ENCODE measurements around the gene OR10A3.

Gene OR10A3

DNA sequence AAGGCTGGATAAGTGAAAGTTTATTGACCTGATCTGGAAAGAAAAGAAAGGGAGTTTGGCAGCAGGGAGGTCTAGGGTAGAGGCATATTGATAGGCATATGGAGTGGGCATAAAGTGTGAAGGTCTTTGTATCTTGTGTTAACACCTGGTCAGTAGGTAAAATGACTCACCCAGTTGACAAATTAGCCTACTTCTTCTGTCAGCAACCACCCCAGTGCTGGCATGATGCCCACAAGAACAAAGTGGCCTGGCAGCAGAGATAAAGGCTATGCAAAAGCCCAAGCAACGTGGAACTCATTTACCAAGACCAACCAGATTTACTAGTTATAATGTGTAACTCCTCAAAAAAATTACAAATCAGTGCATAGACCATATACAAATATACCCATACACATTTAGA is 4.9 kb downstream of the OR10A3 start:
- no peak for DNase-seq (ENCODE audit: low spot score)

DNA sequence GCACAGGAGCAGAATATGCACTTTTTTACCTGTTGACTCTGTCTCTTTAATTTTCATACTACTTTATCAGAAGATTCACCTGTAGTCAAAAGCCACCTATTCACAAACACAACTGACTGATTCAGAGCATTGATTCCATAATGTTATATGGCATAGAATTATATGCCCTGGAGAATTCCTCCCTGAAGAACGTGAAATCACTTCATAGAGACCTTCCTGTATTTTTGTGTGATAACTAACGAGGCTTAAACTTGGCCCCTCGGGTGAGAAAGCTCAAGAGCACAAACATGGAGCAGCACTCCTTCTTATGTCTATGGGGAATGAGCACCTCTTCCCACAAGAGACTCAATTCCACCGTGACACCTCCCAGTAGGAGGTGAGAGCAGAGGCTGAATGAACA is 10.3 kb downstream of the OR10A3 start, which contains the start of gene OR10A6:
Gene OR10A6 (minus strand): TSS at position 101 of the 400 bp plus-strand sequence. CDS start 2,606 bp downstream, outside the sequence.
- DNase-seq (ENCODE audit: low spot score), result no peak

DNA sequence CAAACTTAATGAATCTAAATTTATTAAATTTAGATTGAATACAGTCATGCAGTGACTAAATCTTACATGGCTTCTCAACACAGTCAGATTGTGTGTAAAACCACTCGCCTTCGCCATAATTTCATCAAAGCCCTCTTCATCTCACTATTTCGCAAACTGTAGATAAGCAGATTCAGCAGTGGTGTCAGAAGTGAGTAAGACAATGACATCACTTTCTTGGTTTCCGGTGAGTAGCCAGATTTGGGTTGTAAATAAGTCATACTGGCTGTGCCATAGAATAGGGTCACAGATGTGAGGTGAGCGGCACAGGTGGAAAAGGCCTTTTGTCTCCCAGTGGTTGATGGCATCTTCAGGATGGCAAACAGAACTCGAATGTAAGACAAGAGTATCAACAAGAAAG is 13.9 kb downstream of the OR10A3 start:
- no peak for DNase-seq (ENCODE audit: low spot score)

DNA sequence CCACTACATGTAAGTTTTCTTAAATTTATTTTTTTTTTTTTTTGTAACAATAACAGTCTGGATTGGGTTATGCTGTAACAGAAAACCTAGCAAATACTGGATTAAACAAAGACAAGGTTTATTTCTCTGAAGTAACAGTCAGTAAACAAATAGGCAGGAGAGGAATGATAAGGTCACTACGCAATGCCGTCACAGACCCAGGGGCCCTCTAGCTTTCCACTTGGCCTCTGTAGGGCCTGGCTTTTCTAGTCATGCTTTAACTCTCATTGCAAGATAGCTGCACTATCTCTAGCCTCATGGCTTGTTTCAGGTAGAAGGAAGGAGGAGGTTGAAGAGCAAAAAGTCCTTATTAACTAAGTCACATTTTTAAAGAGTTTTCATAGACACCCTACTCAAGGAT is 17.0 kb downstream of the OR10A3 start:
- no peak for DNase-seq (ENCODE audit: low spot score)

DNA sequence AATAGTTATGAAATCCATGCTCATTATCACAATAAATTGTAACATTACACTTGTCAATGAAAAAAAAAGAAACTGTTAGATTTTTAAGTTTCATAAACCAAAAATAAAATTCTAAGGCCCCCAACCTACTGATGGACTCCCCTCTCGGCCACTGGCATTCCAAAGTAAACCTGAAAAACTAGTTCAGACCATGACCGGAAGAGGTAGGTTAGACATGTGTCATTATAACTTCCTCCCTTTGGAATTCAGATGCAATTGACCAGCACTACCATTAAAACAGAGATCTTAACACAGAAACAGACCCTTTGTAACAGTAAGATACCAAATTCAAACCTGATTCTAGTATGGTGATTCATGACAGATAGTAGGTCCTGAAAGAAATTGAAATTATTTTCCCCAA is 23.4 kb downstream of the OR10A3 start:
- no peak for DNase-seq (ENCODE audit: low spot score)

DNA sequence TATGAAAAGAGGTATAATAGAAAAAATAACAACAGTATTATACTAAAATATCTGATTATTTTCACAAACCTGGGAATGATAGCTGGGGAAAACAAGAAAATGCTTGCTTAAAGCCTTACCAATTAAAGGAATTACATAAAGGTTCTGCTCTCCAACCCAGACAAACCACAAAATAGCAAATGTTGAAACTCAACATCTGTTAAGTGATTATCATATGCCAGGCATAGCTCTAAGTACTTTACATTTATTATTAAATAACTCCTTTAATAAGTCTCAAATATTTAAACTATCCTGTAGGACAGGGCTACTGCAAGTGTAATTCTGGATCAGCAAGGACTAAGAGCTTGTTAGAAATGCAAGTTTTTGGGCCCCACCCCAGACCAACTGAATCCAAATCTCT is 30.5 kb downstream of the OR10A3 start:
- no peak for DNase-seq (ENCODE audit: low spot score)

DNA sequence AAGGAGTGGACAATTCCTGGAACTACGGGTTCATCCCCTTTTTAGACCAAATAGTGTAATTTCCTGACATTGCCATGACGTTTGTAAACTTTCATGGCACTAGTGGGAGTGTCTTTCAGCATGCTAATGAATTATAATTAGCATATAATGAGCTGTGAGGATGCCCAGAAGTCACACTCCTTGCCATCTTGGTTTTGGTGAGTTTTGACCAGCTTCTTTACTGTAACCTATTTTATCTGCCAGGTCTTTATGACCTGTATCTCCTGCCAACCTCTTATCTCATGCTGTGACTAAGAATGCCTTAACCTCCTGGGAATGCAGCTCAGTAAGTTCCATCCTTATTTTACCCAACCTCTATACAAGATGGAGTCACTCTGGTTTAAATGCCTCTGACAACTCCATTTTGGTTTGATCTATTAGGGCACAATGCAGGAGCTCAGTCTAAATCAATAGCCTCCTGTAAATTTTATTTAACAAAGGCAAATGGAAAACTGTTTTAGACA is 31.2 kb downstream of the OR10A3 start:
- DNase-seq (ENCODE audit: low spot score), result no peak

DNA sequence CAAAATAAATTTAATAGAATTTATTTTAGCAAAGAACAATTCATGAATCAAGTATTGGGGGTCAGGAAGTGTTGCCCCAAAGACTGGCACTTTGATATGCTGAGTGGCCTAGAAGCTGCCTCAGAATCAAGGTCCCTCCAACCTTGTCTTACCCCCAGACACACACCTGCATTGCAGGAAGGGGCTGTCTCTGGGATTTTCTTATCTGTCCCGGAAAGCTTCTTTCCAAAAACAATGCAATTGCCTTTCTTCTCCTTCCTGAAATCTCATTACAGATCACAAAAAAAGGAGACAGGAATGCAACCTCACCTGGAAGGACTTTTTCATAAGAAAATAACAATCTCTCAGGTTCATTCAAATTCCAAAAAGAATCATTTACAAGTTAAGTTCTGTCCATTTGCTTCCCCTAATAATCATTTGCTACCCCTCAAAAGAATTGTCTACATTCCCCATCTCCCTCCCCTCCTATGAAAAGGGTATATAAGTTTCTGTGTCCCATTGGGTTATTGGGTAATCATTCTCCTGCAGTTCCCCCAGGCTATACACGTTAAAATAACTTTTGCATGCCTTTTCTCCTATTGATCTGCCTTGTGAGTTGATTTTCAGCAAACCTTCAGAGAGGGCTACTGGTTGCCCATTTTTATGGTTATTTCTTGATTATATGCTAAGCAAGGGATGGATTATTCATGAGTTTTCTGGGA is 31.8 kb downstream of the OR10A3 start:
- DNase-seq (ENCODE audit: low spot score), result no peak

DNA sequence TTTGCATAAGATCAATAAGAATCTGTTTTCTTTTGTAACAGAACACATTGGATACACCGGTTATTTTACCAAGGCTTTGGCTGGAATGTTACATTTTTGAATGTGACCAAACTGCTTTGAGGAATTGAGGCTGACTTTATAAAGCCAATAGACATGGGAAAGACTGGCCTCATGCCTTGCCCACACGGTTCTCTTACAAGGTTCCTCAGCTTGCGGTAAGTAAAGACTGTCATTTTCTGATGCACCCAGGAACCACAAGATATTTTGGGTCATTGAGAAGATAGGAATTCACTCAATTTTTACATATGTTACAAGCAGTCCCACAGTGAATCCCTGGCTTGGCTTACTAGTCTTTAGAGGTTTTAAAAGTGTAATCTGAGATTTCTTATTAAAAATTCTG is 34.4 kb downstream of the OR10A3 start:
- DNase-seq (ENCODE audit: low spot score), result no peak

DNA sequence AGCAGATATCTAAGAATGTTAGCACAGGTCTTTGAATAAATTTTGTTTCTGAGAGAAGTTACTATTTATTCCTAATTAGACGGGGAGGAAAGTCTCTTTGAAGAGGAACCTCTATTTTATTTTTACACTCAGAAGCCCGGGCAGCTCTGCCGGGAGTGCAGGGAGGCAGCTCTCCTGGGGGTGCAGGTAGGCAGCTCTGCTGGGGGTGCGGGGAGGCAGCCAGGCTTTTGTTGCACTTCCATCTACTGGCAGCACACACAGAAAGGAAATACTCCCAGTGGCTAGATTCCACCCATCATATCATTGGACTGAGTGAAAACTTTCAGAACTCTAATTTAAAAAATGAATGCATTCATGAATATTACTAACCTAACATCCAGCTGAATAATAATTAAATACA is 35.0 kb downstream of the OR10A3 start:
- DNase-seq (ENCODE audit: low spot score), result no peak

DNA sequence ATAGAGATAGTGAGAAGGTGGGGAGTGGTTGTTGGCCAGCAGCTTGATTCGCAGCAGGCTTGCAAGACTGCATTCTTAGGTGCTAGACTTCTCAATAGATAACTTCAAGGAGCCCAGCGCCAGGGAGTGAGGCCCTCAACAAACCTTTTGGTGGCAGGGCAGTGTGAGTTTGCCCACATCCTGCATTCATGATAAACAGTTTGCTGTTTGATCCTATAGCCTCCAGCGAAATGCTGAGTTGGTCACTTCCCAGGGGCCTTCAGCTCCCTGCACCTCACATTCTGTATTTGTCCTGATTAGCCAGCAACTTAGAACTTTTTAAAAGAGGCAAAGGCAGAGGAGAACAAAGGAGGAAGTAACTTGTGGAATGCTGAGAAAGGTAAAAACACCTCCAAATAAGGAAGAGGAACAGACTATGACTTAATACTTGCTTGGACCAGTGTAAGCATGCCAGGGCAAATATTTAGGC is 35.5 kb downstream of the OR10A3 start:
- DNase-seq (ENCODE audit: low spot score), result no peak

DNA sequence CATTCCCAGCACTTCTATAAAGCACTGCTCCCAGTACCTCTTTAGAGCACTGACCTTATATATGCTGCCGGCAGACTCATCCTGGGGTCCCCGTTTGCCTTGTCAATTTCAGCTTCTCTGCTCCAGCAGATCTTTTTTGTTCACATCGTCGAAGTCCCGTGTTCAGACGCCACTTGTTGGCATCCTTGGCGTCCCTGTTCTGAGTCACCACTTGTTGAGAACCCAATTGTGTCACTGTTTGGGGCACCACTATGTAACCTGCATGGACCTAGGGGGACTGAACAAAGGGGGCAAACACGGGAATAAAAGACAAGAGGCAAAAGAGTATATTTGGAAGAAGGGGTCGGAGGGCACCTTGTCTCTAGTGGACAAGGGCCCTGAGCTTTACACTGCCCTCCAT is 36.0 kb downstream of the OR10A3 start:
- no peak for DNase-seq (ENCODE audit: low spot score)

DNA sequence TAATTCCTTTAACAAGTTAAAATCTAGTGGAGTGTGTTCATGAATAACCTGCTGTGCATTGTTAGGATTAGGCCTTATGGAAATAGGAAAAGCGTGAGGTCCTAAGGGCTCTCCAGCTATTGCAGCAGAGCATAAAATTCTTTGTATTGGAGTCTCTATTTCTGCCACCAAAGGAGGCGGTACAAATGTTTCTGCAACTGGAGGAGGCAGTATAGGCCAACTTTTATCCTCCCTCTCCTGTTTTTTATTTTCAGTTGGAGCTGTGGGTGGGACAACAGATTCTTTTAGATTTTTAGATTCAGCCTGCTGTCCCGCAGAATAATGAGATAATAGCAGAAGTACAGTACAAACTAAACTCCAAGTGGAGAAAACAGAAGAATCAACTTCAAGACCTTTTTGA is 36.6 kb downstream of the OR10A3 start:
- no peak for DNase-seq (ENCODE audit: low spot score)

DNA sequence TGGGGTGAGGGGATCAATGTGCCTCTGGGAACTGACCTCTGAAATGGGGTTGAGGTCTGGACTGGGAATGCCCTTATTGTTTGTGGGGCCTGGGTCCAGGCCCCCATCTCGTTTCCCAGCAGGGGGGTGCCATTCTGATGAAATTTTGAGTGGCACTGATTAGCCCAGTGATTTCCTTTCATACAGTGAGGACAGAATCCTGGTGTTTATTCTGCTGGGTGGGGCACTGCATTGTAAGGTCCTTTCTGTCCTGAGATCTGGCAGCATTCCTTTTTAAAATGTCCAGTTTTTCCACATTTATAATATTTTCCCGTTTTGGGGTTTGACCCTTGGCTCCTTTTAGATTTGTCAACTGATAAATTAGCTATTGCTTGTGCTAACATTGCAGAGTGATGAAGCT is 37.6 kb downstream of the OR10A3 start:
- DNase-seq (ENCODE audit: low spot score), result no peak

DNA sequence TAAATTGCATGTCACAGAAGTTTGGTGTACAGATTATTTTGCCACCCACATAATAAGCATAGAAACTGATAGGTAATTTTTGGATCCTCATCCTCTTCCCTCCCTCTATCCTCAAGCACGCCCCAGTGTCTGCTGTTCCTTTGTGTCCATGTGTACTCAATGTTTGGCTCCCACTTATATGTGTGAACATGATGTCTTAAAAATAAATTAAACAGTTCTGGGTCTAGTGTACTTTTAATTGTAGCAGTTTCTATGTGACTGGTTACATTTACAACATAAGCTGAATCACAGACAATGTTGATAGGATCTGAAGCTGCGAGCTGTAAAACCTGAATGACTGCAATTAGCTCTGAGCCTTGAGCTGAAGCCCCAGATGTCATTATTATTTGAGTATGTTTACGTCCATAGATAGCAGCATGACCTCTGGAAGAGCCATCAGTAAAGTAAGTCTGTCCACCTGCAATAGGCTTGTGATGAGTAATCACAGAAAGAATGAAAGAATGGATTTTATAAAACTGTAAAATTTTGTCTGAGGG is 40.1 kb downstream of the OR10A3 start:
- no peak for DNase-seq (ENCODE audit: low spot score)

DNA sequence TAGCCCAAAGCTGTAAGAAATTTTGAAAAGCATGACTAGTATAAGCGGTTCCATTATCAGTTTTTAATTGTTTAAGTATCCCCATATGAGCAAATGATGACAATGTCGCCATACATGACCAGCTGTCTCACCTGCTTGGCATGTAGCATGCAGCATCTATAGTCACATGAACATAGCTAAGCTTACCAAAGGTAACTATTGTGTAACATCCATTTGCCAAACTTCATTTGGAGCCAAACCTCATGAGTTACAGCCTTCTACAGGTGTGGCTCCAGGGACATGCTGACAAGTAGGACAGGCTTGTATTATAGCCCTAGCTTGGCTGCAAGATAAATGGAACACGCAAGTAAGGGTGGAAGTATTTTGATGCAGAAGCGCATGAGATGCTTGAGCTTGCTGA is 40.8 kb downstream of the OR10A3 start:
- no peak for DNase-seq (ENCODE audit: low spot score)

DNA sequence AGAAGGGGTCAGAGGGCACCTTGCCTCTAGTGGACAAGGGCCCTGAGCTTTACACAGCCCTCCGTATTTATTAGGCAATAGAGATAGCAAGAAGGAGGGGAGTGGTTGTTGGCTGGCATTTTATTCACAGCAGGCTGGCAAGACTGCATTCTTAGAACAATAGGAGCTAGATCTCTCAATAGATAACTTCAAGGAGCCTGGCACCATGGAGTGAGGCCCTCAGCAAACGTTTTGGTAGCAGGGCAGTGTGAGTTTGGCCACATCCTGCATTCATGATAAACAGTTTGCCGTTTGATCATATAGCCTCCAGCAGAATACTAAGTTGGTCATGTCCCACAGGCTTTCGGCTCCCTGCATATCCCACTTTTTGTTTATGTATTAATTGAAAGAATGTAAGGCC is 42.1 kb downstream of the OR10A3 start:
- no peak for DNase-seq (ENCODE audit: low spot score)

DNA sequence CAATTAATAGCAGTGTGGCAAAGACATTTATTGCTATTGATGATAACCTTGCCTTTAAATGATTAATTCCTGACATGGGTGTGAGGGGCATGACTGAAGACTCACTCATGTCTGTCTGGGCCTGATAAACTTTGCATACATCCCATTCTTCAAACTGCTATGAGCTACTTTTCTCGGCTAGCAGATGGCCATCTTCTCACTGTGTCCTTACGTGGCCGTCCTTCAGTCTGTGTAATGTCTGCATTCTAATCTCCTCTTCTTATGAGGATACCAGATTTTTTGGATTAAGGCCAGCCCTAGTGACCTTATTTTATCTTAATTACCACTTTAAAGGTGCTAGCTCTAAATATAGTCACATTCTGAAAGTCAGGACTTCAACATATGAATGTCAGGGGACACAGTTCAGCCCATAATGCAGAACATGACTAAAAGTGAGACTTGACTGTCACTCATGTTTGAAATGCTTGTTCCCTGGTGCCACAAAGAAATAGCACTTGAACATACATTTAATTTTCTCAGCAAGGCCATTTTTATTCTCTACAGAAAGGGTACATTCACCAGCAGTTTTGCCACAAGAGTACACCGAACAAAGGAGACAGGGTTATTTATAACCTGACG is 42.7 kb downstream of the OR10A3 start:
- DNase-seq (ENCODE audit: low spot score), result no peak

DNA sequence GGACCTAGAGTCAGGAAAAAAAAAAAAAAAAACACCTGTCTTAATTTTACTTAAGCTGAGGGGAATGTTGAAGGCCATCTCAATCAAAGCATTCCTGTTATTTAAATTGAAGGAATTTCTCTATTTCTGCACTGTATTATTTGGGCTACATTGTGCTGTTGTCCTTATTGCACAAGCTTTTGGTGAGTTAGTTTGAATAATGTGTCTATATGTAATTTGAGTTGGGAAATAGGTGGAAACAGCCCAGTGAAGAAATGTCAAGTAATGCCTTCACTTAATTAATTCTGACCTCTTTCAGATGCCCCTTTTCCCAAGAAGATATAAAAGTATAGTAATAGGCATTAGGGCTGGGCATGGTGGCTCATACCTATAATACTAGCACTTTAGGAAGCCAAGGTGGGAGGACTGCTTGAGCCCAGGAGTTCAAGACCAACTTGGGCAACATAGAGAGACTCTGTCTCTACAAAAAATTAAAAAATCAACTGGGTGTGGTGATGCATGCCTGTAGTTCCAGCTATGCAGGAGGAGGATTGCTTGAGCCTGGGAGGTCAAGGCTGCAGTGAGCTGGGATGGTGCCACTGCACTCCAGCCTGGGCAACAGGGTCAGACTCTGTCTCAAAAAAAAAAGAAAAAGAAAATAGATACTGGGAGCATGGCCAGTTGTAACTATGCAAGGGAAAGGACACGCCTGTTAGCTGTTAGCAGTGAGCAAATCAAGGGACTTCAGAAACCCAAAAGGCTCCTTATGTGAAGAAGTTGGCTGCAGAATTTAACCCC is 45.3 kb downstream of the OR10A3 start:
- no peak for DNase-seq (ENCODE audit: low spot score)

DNA sequence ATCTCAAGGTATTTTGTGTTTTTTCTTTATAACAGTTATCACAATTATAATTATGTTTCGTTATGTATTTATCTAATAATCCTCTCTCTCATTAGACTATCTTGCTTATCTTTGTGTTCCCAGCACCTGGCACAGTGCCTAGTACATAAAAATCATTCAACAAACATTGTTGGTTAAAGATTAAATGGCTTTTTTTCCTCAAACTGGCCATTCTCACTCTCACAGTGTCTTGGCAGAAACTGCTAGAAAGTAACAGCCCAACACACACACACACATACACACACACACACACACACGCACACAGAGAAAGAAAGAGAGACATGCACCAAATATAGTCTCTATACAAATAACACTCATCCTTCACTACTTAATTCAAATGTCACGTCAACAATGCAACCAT is 47.3 kb downstream of the OR10A3 start:
- DNase-seq (ENCODE audit: low spot score), result no peak

DNA sequence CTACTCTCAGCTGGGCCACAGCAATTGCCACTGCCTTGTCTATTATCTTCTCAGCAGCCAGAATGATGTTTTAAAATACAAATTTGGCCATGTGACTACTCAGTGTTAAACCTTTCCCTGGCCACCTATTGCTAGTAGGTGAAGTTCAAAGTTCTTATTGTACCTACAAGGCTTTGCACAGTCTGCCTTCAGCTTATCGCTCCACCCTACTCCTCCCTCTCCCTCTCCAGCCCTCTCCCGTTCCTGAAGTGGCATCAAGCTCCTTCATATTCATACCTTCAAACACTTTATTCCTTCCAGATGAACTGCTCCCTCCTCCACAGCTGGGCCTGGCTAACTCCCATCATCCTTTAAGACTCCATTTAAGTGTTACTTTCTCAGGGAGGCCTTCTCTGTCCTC is 47.7 kb downstream of the OR10A3 start:
- DNase-seq (ENCODE audit: low spot score), result no peak

DNA sequence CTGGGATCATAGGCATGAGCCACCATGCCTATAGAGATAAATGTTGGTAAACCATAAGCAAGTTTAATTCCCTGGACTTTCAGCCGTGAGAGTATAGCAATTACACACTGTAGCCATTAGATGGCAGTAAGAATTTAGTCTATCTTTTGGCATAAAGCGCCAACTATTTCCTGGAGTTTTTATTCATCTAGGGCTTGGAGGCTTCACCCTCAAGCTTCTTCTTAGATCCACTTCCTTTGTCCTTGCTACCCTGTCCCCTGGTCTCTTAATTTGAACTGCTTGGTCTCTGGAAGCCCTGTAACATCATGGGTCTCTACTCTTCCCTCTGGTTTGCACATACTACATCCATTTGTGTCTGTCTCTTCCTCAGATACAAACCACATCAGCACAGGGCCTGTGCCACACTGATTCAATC is 48.7 kb downstream of the OR10A3 start:
- peak; percentile 80 for DNase-seq (ENCODE audit: low spot score)

All from COLO829 (cell line).